ENCODE results near the gene MRGPRG.

MRGPRG gene

DNA sequence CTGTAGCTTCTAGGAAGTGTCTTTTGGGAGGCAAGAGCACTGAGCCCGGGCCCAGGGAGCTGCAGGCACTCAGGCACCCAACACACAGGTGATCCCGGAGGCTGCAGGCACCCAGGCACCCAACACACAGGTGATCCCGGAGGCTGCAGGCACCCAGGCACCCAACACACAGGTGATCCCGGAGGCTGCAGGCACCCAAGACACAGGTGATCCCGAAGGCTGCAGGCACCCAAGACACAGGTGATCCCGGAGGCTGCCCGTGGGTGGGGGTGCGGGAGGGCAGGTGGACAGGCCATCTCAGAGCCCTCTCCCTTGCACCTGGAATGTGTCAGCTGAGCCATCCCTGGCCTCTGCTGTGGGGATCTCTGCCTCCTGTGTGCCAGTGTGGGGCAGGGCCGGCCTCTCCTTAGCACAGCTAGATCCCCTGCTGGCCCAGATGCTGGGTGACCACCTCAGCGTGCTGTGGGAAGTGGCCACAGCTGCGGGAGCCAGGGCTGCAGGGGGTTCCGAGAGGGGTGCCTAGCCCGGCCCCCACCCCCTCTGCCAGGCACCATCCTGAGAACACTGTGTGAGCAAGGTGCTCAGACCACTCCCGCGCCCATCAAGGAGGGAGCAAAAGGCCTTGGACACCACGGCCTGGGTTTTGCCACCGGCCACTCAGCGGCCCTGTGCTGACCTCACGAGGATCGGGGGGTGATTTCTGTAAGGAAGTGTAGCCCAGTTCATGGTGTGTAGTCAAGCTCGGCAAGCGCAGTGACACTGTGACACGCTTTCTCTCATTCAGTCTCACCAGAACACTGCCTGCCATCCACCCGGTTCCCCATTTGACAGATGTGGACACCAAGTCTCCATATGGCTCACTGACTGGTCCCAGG lies 14.2 kb downstream of the MRGPRG start:
- H3K4me3 ChIP-seq (ENCODE audit: insufficient read depth in 1 of 2, low read depth in 1 of 2, low read length in 2 of 2): no peak overlapping the region
- H3K4ac ChIP-seq (ENCODE audit: low read depth in 1 of 2, low read length in 2 of 2): no peak overlapping the region
- H3K79me1 ChIP-seq (replicated peaks; ENCODE audit: low read length, poor library complexity, severe bottlenecking): no peaks in the 10 kb centered on the region
- no peak overlapping the region for H3K9ac ChIP-seq (ENCODE audit: low read length)
- no peak overlapping the region for H2BK5ac ChIP-seq (ENCODE audit: low read depth, low read length, poor library complexity, severe bottlenecking)
- no peak overlapping the region for H3K18ac ChIP-seq (ENCODE audit: low read depth in 1 of 2, low read length in 2 of 2)
- no peak overlapping the region for H2BK12ac ChIP-seq (ENCODE audit: low read length in 2 of 2)
- H3K23ac ChIP-seq (ENCODE audit: low read length in 2 of 2): no peak overlapping the region
- no peak overlapping the region for H2BK120ac ChIP-seq (ENCODE audit: low read depth, low read length)
- peaks cover 2% of the 10 kb centered on the region for H3K9me3 ChIP-seq (ENCODE audit: control insufficient read depth, low read length)
- H3K4me1 ChIP-seq (ENCODE audit: control insufficient read depth, insufficient read depth, low read depth, low read length): peaks cover 9% of the 10 kb centered on the region
- no peak overlapping the region for H2BK15ac ChIP-seq (ENCODE audit: low read depth, poor library complexity, severe bottlenecking)
- no peak overlapping the region for H3K4me2 ChIP-seq (ENCODE audit: low read length, poor library complexity, severe bottlenecking)
- no peak overlapping the region for H4K8ac ChIP-seq (ENCODE audit: low read length)
- no peak overlapping the region for H2AFZ ChIP-seq (ENCODE audit: low read depth, low read length)
- no peak overlapping the region for H4K91ac ChIP-seq (ENCODE audit: low read length)
- H2AK5ac ChIP-seq (ENCODE audit: low read length, severe bottlenecking): no peak overlapping the region
- H3K36me3 ChIP-seq (ENCODE audit: control insufficient read depth in 1 of 2, insufficient read depth in 2 of 2, low read depth in 1 of 2, low read length in 2 of 2): no peaks in the 10 kb centered on the region
- H3K14ac ChIP-seq (ENCODE audit: low read length in 2 of 2): no peak overlapping the region
- DNase-seq: no peak
- H3K27ac ChIP-seq (ENCODE audit: low read length, poor library complexity, severe bottlenecking): no peak overlapping the region
- H3K27me3 ChIP-seq (ENCODE audit: control insufficient read depth in 1 of 2, insufficient read depth in 1 of 2, low read length in 2 of 2): peaks cover 77 to 88% of the 10 kb centered on the region in 2 experiments
- WGBS: 85% methylated on average over 24 of the region's 24 CpGs

DNA sequence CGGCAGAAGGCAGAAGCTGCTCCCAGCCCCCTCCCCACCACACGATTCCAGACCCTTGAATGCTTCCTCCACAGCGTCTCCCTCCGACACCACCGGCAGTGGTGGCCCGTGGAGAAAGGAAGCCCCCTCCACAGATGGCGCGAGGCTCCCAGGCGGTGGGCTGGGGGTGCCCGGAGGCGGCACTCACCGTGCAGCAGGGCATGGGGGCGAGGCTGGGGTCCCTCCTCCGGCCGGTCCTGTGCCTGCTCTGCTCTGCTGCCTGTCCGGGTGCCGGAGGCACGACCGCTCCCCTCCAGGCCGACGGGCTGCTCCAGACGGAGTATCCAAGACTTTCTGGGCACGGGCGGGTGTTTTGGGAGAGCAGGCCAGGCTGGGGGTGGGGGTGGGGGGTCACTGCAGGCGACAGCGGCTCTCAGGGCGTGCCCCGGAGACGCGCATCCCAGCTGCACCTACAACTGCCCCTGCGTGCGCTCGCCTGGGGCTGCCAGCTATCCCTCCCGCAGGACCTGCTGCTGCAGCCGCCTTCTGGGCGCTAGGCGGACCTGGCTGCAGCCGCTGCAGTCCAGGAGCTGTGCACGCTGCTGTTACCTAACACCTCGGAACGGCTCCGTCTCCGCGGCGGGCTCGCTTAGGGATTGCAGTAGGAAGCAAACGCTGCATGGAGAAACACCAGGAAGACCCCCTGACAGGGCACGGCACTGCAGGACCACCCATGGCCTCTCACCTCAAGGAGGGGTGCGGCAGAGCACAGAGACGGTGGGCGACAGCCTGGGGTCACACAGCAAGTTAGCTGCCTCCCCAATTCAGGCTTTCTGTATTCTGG lies 15.2 kb downstream of the MRGPRG start:
- Histone ChIP-seq H3K18ac (ENCODE audit: low read depth in 1 of 2, low read length in 2 of 2) (no peak overlapping the region), H4K8ac (ENCODE audit: low read length) (no peak overlapping the region), H3K4me3 (ENCODE audit: insufficient read depth in 1 of 2, low read depth in 1 of 2, low read length in 2 of 2) (no peak overlapping the region), H3K27me3 (ENCODE audit: control insufficient read depth in 1 of 2, insufficient read depth in 1 of 2, low read length in 2 of 2) (peaks cover 81 to 89% of the 10 kb centered on the region in 2 experiments), H2BK12ac (ENCODE audit: low read length in 2 of 2) (no peak overlapping the region), H3K14ac (ENCODE audit: low read length in 2 of 2) (peak overlapping the region in 1 of 2 experiments; percentile 4), H4K91ac (ENCODE audit: low read length) (no peak overlapping the region), H3K9ac (ENCODE audit: low read length) (no peak overlapping the region), H2BK5ac (ENCODE audit: low read depth, low read length, poor library complexity, severe bottlenecking) (no peak overlapping the region), H3K4me2 (ENCODE audit: low read length, poor library complexity, severe bottlenecking) (peak overlapping the region; percentile 25), H2AFZ (ENCODE audit: low read depth, low read length) (no peak overlapping the region), H2AK5ac (ENCODE audit: low read length, severe bottlenecking) (no peak overlapping the region), H3K4me1 (ENCODE audit: control insufficient read depth, insufficient read depth, low read depth, low read length) (peaks cover 9% of the 10 kb centered on the region), H3K23ac (ENCODE audit: low read length in 2 of 2) (no peak overlapping the region), H3K79me1 (replicated peaks; ENCODE audit: low read length, poor library complexity, severe bottlenecking) (no peaks in the 10 kb centered on the region), H3K9me3 (ENCODE audit: control insufficient read depth, low read length) (no peaks in the 10 kb centered on the region), H2BK120ac (ENCODE audit: low read depth, low read length) (no peak overlapping the region), H3K27ac (ENCODE audit: low read length, poor library complexity, severe bottlenecking) (no peak overlapping the region), H2BK15ac (ENCODE audit: low read depth, poor library complexity, severe bottlenecking) (no peak overlapping the region), H3K36me3 (ENCODE audit: control insufficient read depth in 1 of 2, insufficient read depth in 2 of 2, low read depth in 1 of 2, low read length in 2 of 2) (no peaks in the 10 kb centered on the region), H3K4ac (ENCODE audit: low read depth in 1 of 2, low read length in 2 of 2) (no peak overlapping the region)
- peak; percentile 6 for DNase-seq
- 6% methylated on average over 50 of the region's 51 CpGs for WGBS

DNA sequence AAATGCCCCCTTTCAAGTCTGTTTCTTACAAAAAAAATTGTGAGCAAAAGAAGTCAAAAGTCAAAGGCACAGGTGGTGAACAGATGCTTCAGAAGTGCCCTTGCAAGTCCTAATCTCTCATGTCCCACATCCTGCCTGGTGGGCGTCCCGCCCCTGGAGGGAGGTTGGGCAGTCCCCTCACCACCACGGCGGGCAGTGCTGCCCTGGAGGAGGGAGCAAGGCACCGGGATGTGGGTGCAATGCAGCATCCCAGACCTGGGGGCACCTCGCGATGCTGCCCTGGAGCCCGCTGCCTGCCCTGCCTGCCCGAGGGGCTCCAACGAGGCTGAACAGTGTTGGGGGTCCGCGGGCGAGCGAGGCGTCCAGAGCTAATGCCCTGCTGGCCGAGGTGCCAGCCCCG lies 15.9 kb downstream of the MRGPRG start:
- Histone ChIP-seq H2AFZ (ENCODE audit: low read depth, low read length) (no peak overlapping the region), H3K4me3 (ENCODE audit: insufficient read depth in 1 of 2, low read depth in 1 of 2, low read length in 2 of 2) (no peak overlapping the region), H2BK12ac (ENCODE audit: low read length in 2 of 2) (no peak overlapping the region), H3K18ac (ENCODE audit: low read depth in 1 of 2, low read length in 2 of 2) (no peak overlapping the region), H4K91ac (ENCODE audit: low read length) (no peak overlapping the region), H4K8ac (ENCODE audit: low read length) (no peak overlapping the region), H3K4ac (ENCODE audit: low read depth in 1 of 2, low read length in 2 of 2) (no peak overlapping the region), H3K27ac (ENCODE audit: low read length, poor library complexity, severe bottlenecking) (no peak overlapping the region), H2BK120ac (ENCODE audit: low read depth, low read length) (no peak overlapping the region), H3K4me1 (ENCODE audit: control insufficient read depth, insufficient read depth, low read depth, low read length) (peaks cover 9% of the 10 kb centered on the region), H3K9ac (ENCODE audit: low read length) (no peak overlapping the region), H3K36me3 (ENCODE audit: control insufficient read depth in 1 of 2, insufficient read depth in 2 of 2, low read depth in 1 of 2, low read length in 2 of 2) (no peaks in the 10 kb centered on the region), H3K79me1 (replicated peaks; ENCODE audit: low read length, poor library complexity, severe bottlenecking) (no peaks in the 10 kb centered on the region), H2BK15ac (ENCODE audit: low read depth, poor library complexity, severe bottlenecking) (no peak overlapping the region), H3K23ac (ENCODE audit: low read length in 2 of 2) (no peak overlapping the region), H3K9me3 (ENCODE audit: control insufficient read depth, low read length) (no peaks in the 10 kb centered on the region), H2AK5ac (ENCODE audit: low read length, severe bottlenecking) (no peak overlapping the region), H3K4me2 (ENCODE audit: low read length, poor library complexity, severe bottlenecking) (no peak overlapping the region), H2BK5ac (ENCODE audit: low read depth, low read length, poor library complexity, severe bottlenecking) (no peak overlapping the region), H3K14ac (ENCODE audit: low read length in 2 of 2) (no peak overlapping the region), H3K27me3 (ENCODE audit: control insufficient read depth in 1 of 2, insufficient read depth in 1 of 2, low read length in 2 of 2) (peaks cover 76 to 93% of the 10 kb centered on the region in 2 experiments)
- WGBS: 30% methylated on average over 17 of the region's 17 CpGs
- DNase-seq: no peak

DNA sequence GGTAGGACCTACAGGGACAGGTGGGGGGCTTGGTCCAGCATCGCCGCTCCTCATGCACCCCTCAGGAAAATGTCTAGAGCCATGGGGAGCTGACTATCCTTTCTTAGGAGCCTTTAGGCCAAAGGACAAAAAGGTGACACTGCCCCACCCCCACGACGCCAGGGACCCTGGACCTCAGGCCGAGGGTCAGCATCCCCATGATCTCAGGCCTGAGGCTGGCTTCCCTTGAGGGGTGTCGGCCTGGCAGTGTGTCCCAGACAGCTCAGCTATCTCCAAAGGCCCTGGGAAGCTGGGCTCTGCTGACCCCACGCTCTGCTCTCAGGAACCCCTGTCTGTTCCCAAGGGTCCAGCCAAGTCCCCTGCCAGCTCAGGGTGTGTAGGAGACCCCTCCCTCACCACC lies 16.3 kb downstream of the MRGPRG start:
- Histone ChIP-seq H2BK5ac (ENCODE audit: low read depth, low read length, poor library complexity, severe bottlenecking) (no peak overlapping the region), H3K79me1 (replicated peaks; ENCODE audit: low read length, poor library complexity, severe bottlenecking) (no peaks in the 10 kb centered on the region), H2BK12ac (ENCODE audit: low read length in 2 of 2) (no peak overlapping the region), H3K4me1 (ENCODE audit: control insufficient read depth, insufficient read depth, low read depth, low read length) (peaks cover 9% of the 10 kb centered on the region), H3K9me3 (ENCODE audit: control insufficient read depth, low read length) (no peaks in the 10 kb centered on the region), H3K4me2 (ENCODE audit: low read length, poor library complexity, severe bottlenecking) (no peak overlapping the region), H4K91ac (ENCODE audit: low read length) (no peak overlapping the region), H2AK5ac (ENCODE audit: low read length, severe bottlenecking) (no peak overlapping the region), H3K27me3 (ENCODE audit: control insufficient read depth in 1 of 2, insufficient read depth in 1 of 2, low read length in 2 of 2) (peaks cover 75 to 93% of the 10 kb centered on the region in 2 experiments), H2AFZ (ENCODE audit: low read depth, low read length) (no peak overlapping the region), H2BK15ac (ENCODE audit: low read depth, poor library complexity, severe bottlenecking) (no peak overlapping the region), H2BK120ac (ENCODE audit: low read depth, low read length) (no peak overlapping the region), H3K23ac (ENCODE audit: low read length in 2 of 2) (no peak overlapping the region), H4K8ac (ENCODE audit: low read length) (no peak overlapping the region), H3K4ac (ENCODE audit: low read depth in 1 of 2, low read length in 2 of 2) (no peak overlapping the region), H3K9ac (ENCODE audit: low read length) (no peak overlapping the region), H3K14ac (ENCODE audit: low read length in 2 of 2) (no peak overlapping the region), H3K36me3 (ENCODE audit: control insufficient read depth in 1 of 2, insufficient read depth in 2 of 2, low read depth in 1 of 2, low read length in 2 of 2) (no peaks in the 10 kb centered on the region), H3K27ac (ENCODE audit: low read length, poor library complexity, severe bottlenecking) (no peak overlapping the region), H3K4me3 (ENCODE audit: insufficient read depth in 1 of 2, low read depth in 1 of 2, low read length in 2 of 2) (no peak overlapping the region), H3K18ac (ENCODE audit: low read depth in 1 of 2, low read length in 2 of 2) (no peak overlapping the region)
- no peak for DNase-seq
- 74% methylated on average over 7 of the region's 7 CpGs for WGBS
